Hair follicular keratinocyte (primary cell): Measurements from ENCODE around the gene EHBP1L1. TPM values are rescaled to one million over a fixed set of nuclear protein-coding genes. Genes with fewer than 3 reads are reported as not detected.

Source experiments
- total RNA-seq: library from RNA; depleted of rRNA; stranded (reverse); fragments of >200 nt; gene quantifications from 2 replicates; pipeline ENCODE4 v1.2.3, GENCODE V29; 2015

The EHBP1L1 gene
- total RNA-seq = 55.5 and 75.6 TPM in 2 replicates

GRCh38 chr11:65575568-65576231, at the start of gene EHBP1L1:
Gene EHBP1L1, plus strand, starts transcription at chr11:65576053. Its CDS starts 250 bp downstream, at chr11:65576303.

GRCh38 chr11:65558002-65558929, 17.6 kb upstream of the EHBP1L1 start, which contains the start of gene LTBP3:
Gene LTBP3, minus strand, starts transcription at chr11:65558359. Its CDS starts 400 bp downstream, at chr11:65557959.

DNA sequence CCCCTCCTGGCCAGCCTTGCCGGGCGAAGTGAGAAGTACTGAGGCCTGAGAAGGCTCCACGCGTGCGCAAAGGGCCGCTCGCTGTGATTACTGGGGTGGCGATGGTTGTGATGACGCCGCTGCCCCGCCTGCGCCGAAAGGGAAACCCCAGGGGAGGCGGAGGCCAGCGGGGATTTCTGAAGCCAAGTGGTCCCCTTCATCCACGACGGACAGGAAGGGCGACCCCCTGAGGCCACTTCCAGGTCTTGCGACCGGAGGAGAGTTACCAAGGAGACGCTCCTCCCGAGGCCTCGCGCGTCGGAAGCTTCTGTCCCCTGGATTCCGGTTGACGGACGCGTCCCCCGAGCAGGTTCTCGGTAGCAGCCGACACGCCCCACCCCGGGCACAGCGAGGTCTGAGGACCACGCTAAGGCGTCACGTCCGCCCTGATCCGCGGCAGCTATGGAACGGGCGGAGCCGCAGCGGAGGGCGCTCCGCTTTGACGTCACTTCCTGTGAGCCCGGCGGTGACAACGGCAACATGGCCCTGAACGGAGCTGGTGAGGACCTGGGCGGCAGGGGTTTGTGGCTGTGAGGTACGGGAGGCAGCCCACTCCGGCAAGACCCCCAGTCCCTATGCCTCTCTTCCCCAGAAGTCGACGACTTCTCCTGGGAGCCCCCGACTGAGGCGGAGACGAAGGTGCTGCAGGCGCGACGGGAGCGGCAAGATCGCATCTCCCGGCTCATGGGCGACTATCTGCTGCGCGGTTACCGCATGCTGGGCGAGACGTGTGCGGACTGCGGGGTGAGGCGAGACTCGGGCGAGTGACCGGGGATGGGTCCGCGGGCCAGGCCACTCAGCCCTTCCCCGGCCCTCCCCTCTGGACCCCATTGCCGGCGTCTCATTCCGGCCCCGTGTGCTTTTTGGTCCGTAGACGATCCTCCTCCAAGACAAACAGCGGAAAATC, 5.6 kb upstream of the EHBP1L1 start, which contains the start of gene ZNRD2:
Gene ZNRD2, plus strand, starts transcription at position 505 of the 946 bp plus-strand sequence. Its CDS starts 15 bp downstream, at position 520.

DNA sequence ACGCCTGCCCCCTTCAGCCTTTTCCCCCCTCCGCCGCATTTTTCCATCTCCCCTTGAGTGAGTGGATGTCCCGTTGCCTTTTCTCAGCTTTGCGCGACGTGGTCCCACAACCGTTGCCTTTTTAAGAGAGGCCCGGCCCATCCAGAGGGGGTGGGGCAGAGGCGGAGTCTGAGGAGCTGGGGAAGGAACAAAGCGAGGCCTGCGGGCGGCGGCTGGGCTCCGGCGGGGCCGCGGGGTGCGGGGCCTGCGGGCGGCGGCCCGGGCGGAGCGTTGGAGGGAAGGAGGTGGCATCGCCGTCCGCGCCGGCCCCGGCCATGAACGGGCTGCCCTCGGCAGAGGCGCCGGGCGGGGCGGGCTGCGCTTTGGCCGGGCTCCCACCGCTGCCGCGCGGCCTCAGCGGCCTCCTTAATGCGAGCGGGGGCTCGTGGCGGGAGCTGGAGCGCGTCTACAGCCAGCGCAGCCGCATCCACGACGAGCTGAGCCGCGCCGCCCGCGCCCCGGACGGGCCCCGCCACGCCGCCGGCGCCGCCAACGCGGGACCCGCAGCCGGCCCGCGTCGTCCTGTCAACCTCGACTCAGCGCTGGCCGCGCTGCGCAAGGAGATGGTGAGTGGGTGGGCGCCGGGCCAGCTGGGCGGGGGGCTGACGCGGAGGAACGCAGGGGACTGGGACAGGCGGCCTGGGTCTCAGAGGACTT, 3.3 kb upstream of the EHBP1L1 start, which contains the start of gene FAM89B:
Gene FAM89B, plus strand, starts transcription at position 183 of the 696 bp plus-strand sequence. Its CDS starts 132 bp downstream, at position 315.

GRCh38 chr11:65595543-65596281, 19.9 kb downstream of the EHBP1L1 start, which contains the start of gene KCNK7:
Gene KCNK7, minus strand, starts transcription at chr11:65595800. Its CDS starts 28 bp downstream, at chr11:65595772.

GRCh38 chr11:65615229-65615949, 39.5 kb downstream of the EHBP1L1 start, which contains the start of gene PCNX3:
Gene PCNX3, plus strand, starts transcription at chr11:65615776. Its CDS starts 536 bp downstream, at chr11:65616312.

GRCh38 chr11:65637794-65638419, 62.1 kb downstream of the EHBP1L1 start, which contains the start of gene SIPA1:
Gene SIPA1, plus strand, starts transcription at chr11:65638101. Its CDS starts 2,821 bp downstream, at chr11:65640922.

Other genes starting within 250 kb of the EHBP1L1 start
- gene DPF2, start 242.2 kb upstream of the EHBP1L1 start, total RNA-seq = 23.7 and 26.5 TPM in 2 replicates
- 0.08 TPM in 1 of 2 replicates, not detected in the other for gene TIGD3, start 221.3 kb upstream of the EHBP1L1 start, total RNA-seq
- 0.23 and 1.4 TPM in 2 replicates for gene SLC25A45, start 193.4 kb upstream of the EHBP1L1 start, total RNA-seq
- gene FRMD8, start 189.4 kb upstream of the EHBP1L1 start, total RNA-seq = 55.0 and 62.9 TPM in 2 replicates
- gene NEAT1, start 153.3 kb upstream of the EHBP1L1 start, total RNA-seq = 4.3 and 7.9 TPM in 2 replicates
- 636 and 1,552 TPM in 2 replicates for gene MALAT1, start 77.0 kb upstream of the EHBP1L1 start, total RNA-seq
- 86.5 and 88.0 TPM in 2 replicates for gene SCYL1, start 51.0 kb upstream of the EHBP1L1 start, total RNA-seq
- 24.9 and 43.0 TPM in 2 replicates for gene LTBP3, start 17.7 kb upstream of the EHBP1L1 start, total RNA-seq
- 66.4 and 90.1 TPM in 2 replicates for gene ZNRD2, start 5.6 kb upstream of the EHBP1L1 start, total RNA-seq
- 37.1 and 47.3 TPM in 2 replicates for gene FAM89B, start 3.5 kb upstream of the EHBP1L1 start, total RNA-seq
- gene KCNK7, start 19.7 kb downstream of the EHBP1L1 start, total RNA-seq = 0.23 and 0.57 TPM in 2 replicates
- gene MAP3K11, start 38.2 kb downstream of the EHBP1L1 start, total RNA-seq = 34.0 and 37.3 TPM in 2 replicates
- gene PCNX3, start 39.7 kb downstream of the EHBP1L1 start, total RNA-seq = 27.0 and 30.7 TPM in 2 replicates
- gene SIPA1, start 62.0 kb downstream of the EHBP1L1 start, total RNA-seq = 19.0 and 19.4 TPM in 2 replicates
- gene RELA, start 86.9 kb downstream of the EHBP1L1 start, total RNA-seq = 51.6 and 64.1 TPM in 2 replicates
- 38.3 and 42.5 TPM in 2 replicates for gene KAT5, start 136.2 kb downstream of the EHBP1L1 start, total RNA-seq
- gene RNASEH2C, start 144.7 kb downstream of the EHBP1L1 start, total RNA-seq = 48.7 and 94.1 TPM in 2 replicates
- gene AP5B1, start 204.9 kb downstream of the EHBP1L1 start, total RNA-seq = 11.8 and 13.9 TPM in 2 replicates
- 0.91 and 3.8 TPM in 2 replicates for gene OVOL1, start 211.0 kb downstream of the EHBP1L1 start, total RNA-seq